Airway epithelial cell (primary cell): ENCODE measurements around the gene DCLK1. TPM values are rescaled to one million over a fixed set of nuclear protein-coding genes. Genes with fewer than 3 reads are reported as not detected.

Experiments
- total RNA-seq: library from RNA; depleted of rRNA; stranded (reverse); fragments of >200 nt; gene quantifications from 2 replicates; pipeline ENCODE4 v1.2.3, GENCODE V29; 2015

DCLK1 gene
- 0.14 TPM in 1 of 2 replicates, not detected in the other for total RNA-seq

DNA sequence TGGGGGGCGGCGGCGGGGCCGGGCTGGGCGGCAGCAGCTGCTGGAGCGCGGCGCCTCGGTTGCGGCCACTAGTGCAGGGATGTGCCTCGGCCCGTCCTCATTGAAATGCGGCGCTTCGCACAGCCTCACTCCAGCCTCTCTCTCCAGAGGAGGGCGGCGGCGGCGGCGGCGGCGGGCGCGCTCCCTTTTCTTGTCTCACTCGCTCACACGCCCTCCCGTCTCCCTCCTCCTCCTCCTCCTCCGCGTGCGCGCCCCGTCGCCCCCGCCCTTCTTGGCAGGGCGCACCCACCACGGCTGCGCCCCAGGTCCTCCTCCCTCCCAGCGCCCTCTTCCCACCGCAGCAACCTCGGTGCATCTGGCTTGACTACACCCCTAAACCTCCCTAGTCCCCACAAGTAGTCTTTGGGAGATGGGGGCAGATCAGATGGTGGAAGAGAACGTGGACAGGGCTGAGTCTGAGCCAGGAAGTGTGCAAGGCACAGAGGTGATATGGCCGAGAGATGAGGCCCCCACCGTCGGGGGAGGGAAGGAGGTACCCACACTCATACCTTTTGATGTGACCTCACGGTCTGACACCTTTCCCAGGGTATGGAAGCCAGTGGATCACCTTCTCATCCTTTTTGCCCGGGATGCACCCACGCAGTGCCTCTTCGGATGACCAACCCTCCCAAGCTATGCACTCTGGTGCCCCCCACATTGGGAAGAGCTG lies at the start of gene DCLK1:
Gene DCLK1 (minus strand): TSS at position 161 of the 709 bp plus-strand sequence.

Other genes with a start within 250 kb of the DCLK1 start
- 0.07 TPM in 1 of 2 replicates, not detected in the other for gene SOHLH2, start 83.2 kb upstream of the DCLK1 start, total RNA-seq
- gene CCDC169, start 166.4 kb upstream of the DCLK1 start, total RNA-seq = 0.46 and 1.2 TPM in 2 replicates
- gene SPART, start 215.0 kb upstream of the DCLK1 start, total RNA-seq = 15.6 and 26.4 TPM in 2 replicates